H9 (cell line): ENCODE results near the gene TSEN34. TPM values are rescaled to one million over a fixed set of nuclear protein-coding genes. Genes with fewer than 3 reads are reported as not detected.

Experiments used
- DNase-seq: peaks from one replicate; pipeline ENCODE4 v3.0.0-alpha.2; 2017
- H2AFZ ChIP-seq: one replicate; pipeline ENCODE4 v1.6.1; 2013; ENCODE audit warnings: mild to moderate bottlenecking, low read length, control low read depth, moderate library complexity
- H2AK5ac ChIP-seq: 2 replicates; pipeline ENCODE4 v1.6.1; 2013; ENCODE audit warnings: low read length, control low read depth, mixed read lengths; ENCODE audit not compliant: insufficient read length
- H2BK120ac ChIP-seq: one replicate; pipeline ENCODE4 v1.6.1; 2013; ENCODE audit warnings: low read depth, mild to moderate bottlenecking, low read length, control low read depth, inconsistent platforms; ENCODE audit not compliant: poor library complexity, severe bottlenecking
- H2BK12ac ChIP-seq: 2 replicates; pipeline ENCODE4 v1.6.1; 2013; ENCODE audit warnings: low read length, control low read depth, mixed read lengths, low read depth; ENCODE audit not compliant: insufficient read length
- H2BK15ac ChIP-seq: 2 replicates; pipeline ENCODE4 v1.6.1; 2013; ENCODE audit warnings: low read depth, low read length, control low read depth
- H2BK20ac ChIP-seq: one replicate; pipeline ENCODE4 v1.6.1; 2013; ENCODE audit warnings: low read depth, mild to moderate bottlenecking, low read length, control low read depth, inconsistent platforms; ENCODE audit not compliant: poor library complexity, severe bottlenecking
- H2BK5ac ChIP-seq: 2 replicates; pipeline ENCODE4 v1.6.1; 2013; ENCODE audit warnings: low read length, control low read depth, mixed read lengths; ENCODE audit not compliant: insufficient read length
- H3K14ac ChIP-seq: 2 replicates; pipeline ENCODE4 v1.6.1; 2013; ENCODE audit warnings: low read length, control low read depth; ENCODE audit not compliant: insufficient read depth
- H3K18ac ChIP-seq: 2 replicates; pipeline ENCODE4 v1.6.1; 2013; ENCODE audit warnings: low read depth, mild to moderate bottlenecking, mixed read lengths, low read length, control low read depth; ENCODE audit not compliant: insufficient read length
- H3K23ac ChIP-seq: 2 replicates; pipeline ENCODE4 v1.6.1; 2013; ENCODE audit warnings: low read length, control low read depth, mixed read lengths, low read depth; ENCODE audit not compliant: insufficient read length
- H3K23me2 ChIP-seq: 2 replicates; pipeline ENCODE4 v1.6.1; 2013; ENCODE audit warnings: low read depth, mild to moderate bottlenecking, mixed read lengths, low read length, control low read depth; ENCODE audit not compliant: insufficient read length, poor library complexity, severe bottlenecking
- H3K27ac ChIP-seq: 2 replicates; pipeline ENCODE4 v1.5.1; 2013; ENCODE audit warnings: low read length, control low read depth, mixed read lengths, low read depth; ENCODE audit not compliant: insufficient read length
- H3K27me3 ChIP-seq: 2 replicates; pipeline ENCODE4 v1.6.1; 2013; ENCODE audit warnings: low read length, control low read depth, inconsistent platforms; ENCODE audit not compliant: insufficient read depth
- H3K4ac ChIP-seq: 2 replicates; pipeline ENCODE4 v1.6.1; 2013; ENCODE audit warnings: low read depth, mild to moderate bottlenecking, control low read depth, inconsistent platforms, low read length, moderate library complexity
- H3K4me1 ChIP-seq: 2 replicates; pipeline ENCODE4 v1.6.1; 2013; ENCODE audit warnings: low read length, control low read depth, inconsistent platforms; ENCODE audit not compliant: insufficient read depth
- H3K4me2 ChIP-seq: 2 replicates; pipeline ENCODE4 v1.6.1; 2013; ENCODE audit warnings: low read length, control low read depth, mixed read lengths; ENCODE audit not compliant: insufficient read length, insufficient read depth
- H3K56ac ChIP-seq: 2 replicates; pipeline ENCODE4 v1.6.1; 2013; ENCODE audit warnings: low read depth, mild to moderate bottlenecking, mixed read lengths, low read length, control low read depth; ENCODE audit not compliant: insufficient read length
- H3K79me1 ChIP-seq: 2 replicates; pipeline ENCODE4 v1.6.1; 2013; ENCODE audit warnings: low read depth, mild to moderate bottlenecking, moderate library complexity, low read length, control low read depth, inconsistent platforms; ENCODE audit not compliant: insufficient read depth, poor library complexity, severe bottlenecking
- H3K79me2 ChIP-seq: 2 replicates; pipeline ENCODE4 v1.6.1; 2013; ENCODE audit warnings: low read length, control low read depth, inconsistent platforms; ENCODE audit not compliant: insufficient read depth
- H3K9ac ChIP-seq: 2 replicates; pipeline ENCODE4 v1.6.1; 2013; ENCODE audit warnings: low read length, control low read depth, mixed read lengths; ENCODE audit not compliant: insufficient read length; ENCODE audit errors: extremely low read depth
- H3K9me3 ChIP-seq: one replicate; pipeline ENCODE4 v1.6.1; 2013; ENCODE audit warnings: low read depth, low read length, inconsistent platforms; ENCODE audit not compliant: control insufficient read depth
- H3T11ph ChIP-seq: one replicate; pipeline ENCODE4 v1.6.1; 2013; ENCODE audit warnings: mild to moderate bottlenecking, low read length, control low read depth, inconsistent platforms
- H4K20me1 ChIP-seq: one replicate; pipeline ENCODE4 v1.6.1; 2013; ENCODE audit not compliant: control insufficient read depth, insufficient read length, insufficient read depth
- H4K5ac ChIP-seq: 2 replicates; pipeline ENCODE4 v1.6.1; 2013; ENCODE audit warnings: low read depth, mild to moderate bottlenecking, mixed read lengths, low read length, control low read depth; ENCODE audit not compliant: insufficient read length
- H4K8ac ChIP-seq: replicated peaks from 2 replicates; pipeline ENCODE4 v1.6.1; 2013; ENCODE audit warnings: low read length, control low read depth, mixed read lengths, low read depth; ENCODE audit not compliant: insufficient read length
- H4K91ac ChIP-seq: 2 replicates; pipeline ENCODE4 v1.6.1; 2013; ENCODE audit warnings: low read depth, mild to moderate bottlenecking, moderate library complexity, mixed read lengths, low read length, control low read depth; ENCODE audit not compliant: insufficient read length
- H3K27ac Mint-ChIP-seq, 3 experiments: 2 replicates in 2 of 3; 3 replicates in 1 of 3; pipeline ENCODE4 v1.8.0; 2020 to 2021; ENCODE audit warnings: mixed read lengths in 3 of 3, mild to moderate bottlenecking in 1 of 3, moderate library complexity in 1 of 3
- H3K27me3 Mint-ChIP-seq: 2 replicates; pipeline ENCODE4 v1.8.0; 2021; ENCODE audit warnings: low read depth, mild to moderate bottlenecking, moderate library complexity, mixed read lengths
- H3K36me3 Mint-ChIP-seq, 3 experiments: 2 replicates in 2 of 3; 3 replicates in 1 of 3; pipeline ENCODE4 v1.8.0; 2020 to 2021; ENCODE audit warnings: low read depth in 3 of 3, mixed read lengths in 3 of 3; ENCODE audit not compliant: insufficient read depth in 1 of 3
- H3K4me1 Mint-ChIP-seq, 2 experiments: 2 replicates each; pipeline ENCODE4 v1.8.0; 2020; ENCODE audit warnings: mixed read lengths in 2 of 2
- H3K4me3 Mint-ChIP-seq, 2 experiments: 2 replicates in 1 of 2; 3 replicates in 1 of 2; pipeline ENCODE4 v1.8.0; 2020 to 2021; ENCODE audit warnings: mild to moderate bottlenecking in 2 of 2, mixed read lengths in 2 of 2, moderate library complexity in 1 of 2
- H3K9me3 Mint-ChIP-seq, 2 experiments: 2 replicates in 1 of 2; 3 replicates in 1 of 2; pipeline ENCODE4 v1.8.0; 2020; ENCODE audit warnings: mild to moderate bottlenecking in 2 of 2, mixed read lengths in 2 of 2, moderate library complexity in 1 of 2
- CTCF ChIP-seq: fragments of 200-600 bp; sonication (generic); conservative IDR thresholded peaks from 3 replicates; pipeline ENCODE4 v1.8.0; 2021; ENCODE audit warnings: antibody characterized with exemption, mild to moderate bottlenecking
- WGBS: extraction: QIAGEN DNeasy Blood & Tissue Kit; methylation state at CpG from one replicate; pipeline ENCODE4 v1.1.7; 2013; ENCODE audit warnings: missing lambda C conversion rate, low lambda C conversion rate, mixed read lengths; ENCODE audit not compliant: insufficient read length; ENCODE audit errors: extremely low coverage; 5-methylcytosine and 5-hydroxymethylcytosine counted together
- total RNA-seq: library from RNA; stranded (reverse); gene quantifications from 2 replicates; pipeline ENCODE4 v1.2.1, GENCODE V29; 2021

Gene TSEN34
- total RNA-seq, 1 experiment from 2014 or later, result 28.3 TPM

- Histone ChIP-seq H2BK15ac (no peak overlapping the region), H3K4me1 (peaks cover 3% of the 10 kb centered on the region), H2BK120ac (no peak overlapping the region), H3K9me3 (no peaks in the 10 kb centered on the region), H3K14ac (no peak overlapping the region), H4K20me1 (peaks cover 3% of the 10 kb centered on the region), H4K8ac (no peak overlapping the region), H3K23me2 (no peaks in the 10 kb centered on the region), H3K23ac (no peak overlapping the region), H3K18ac (no peak overlapping the region), H3T11ph (no peak overlapping the region), H2BK20ac (no peak overlapping the region), H3K9ac (no peak overlapping the region), H4K5ac (no peak overlapping the region), H3K56ac (no peak overlapping the region), H4K91ac (no peak overlapping the region), H3K27ac (peak overlapping the region; percentile 20), H3K4ac (no peak overlapping the region), H2AK5ac (no peak overlapping the region), H2BK5ac (no peak overlapping the region), H3K79me2 (peaks cover 20% of the 10 kb centered on the region), H3K4me2 (no peak overlapping the region), H3K79me1 (peaks cover 2% of the 10 kb centered on the region), H2BK12ac (no peak overlapping the region), H2AFZ (no peak overlapping the region), H3K27me3 (no peaks in the 10 kb centered on the region)
- no CpG with 5 or more reads among the region's 5 CpGs for WGBS
- peak overlapping the region in 1 of 2 experiments; percentile 15; a peak in 2 of 5 replicates for H3K4me3 Mint-ChIP-seq
- H3K27me3 Mint-ChIP-seq, result peaks cover 3% of the 10 kb centered on the region
- DNase-seq, result no peak
- peak overlapping the region; percentile 41 to 95 (median 85); a peak in 5 of 7 replicates for H3K27ac Mint-ChIP-seq
- TF ChIP-seq CTCF, result no peak
- peaks cover 39 to 56% of the 10 kb centered on the region in 2 experiments for H3K4me1 Mint-ChIP-seq
- H3K9me3 Mint-ChIP-seq, result no peaks in the 10 kb centered on the region
- H3K36me3 Mint-ChIP-seq, result peaks cover 65 to 73% (median 68%) of the 10 kb centered on the region in 3 experiments
Measured at GRCh38 chr19:54207676-54207982, 16.5 kb downstream of the TSEN34 start.
